ENCODE data around the gene ATP6V0D1.

ATP6V0D1 gene

GRCh38 chr16:67409631-67410030, 71.3 kb downstream of the ATP6V0D1 start:
- H3K4me3 ChIP-seq (ENCODE audit: low read depth, low read length), result no peak overlapping the region

DNA sequence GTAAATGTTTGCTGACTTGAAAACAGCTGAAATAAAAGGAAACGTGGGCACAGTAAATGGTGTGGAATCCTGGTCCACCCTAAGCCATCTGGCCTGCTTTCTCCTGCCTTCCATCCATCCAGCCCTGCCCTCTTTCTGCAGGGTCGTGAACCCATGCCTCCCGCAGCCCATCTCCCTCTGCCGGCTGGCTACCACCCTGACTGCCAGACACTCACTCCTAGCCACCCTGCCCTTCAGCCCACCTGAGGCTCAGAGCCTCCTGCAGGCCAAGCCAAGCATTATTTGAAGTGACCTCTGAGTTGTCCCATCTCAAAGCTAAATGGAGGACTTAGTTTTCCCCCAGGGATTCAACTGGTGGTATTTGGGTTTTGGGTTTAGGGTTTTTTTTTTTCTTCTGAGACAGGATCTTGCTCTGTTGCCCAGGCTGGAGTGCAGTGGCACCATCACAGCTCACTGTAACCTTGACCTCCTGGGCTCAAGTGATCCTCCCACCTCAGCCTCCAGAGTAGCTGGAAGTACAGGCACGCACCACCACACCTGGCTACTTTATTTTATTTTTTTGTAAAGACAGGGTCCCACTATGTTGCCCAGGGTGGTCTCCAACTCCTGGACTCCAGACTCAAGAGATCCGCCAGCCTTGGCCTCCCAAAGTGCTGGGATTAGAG, 73.0 kb downstream of the ATP6V0D1 start:
- H3K4me3 ChIP-seq (ENCODE audit: low read depth, low read length), result no peak overlapping the region

- no peak overlapping the region for H3K4me3 ChIP-seq (ENCODE audit: low read depth, low read length)
Observed at GRCh38 chr16:67407176-67407787, 73.7 kb downstream of the ATP6V0D1 start.

DNA sequence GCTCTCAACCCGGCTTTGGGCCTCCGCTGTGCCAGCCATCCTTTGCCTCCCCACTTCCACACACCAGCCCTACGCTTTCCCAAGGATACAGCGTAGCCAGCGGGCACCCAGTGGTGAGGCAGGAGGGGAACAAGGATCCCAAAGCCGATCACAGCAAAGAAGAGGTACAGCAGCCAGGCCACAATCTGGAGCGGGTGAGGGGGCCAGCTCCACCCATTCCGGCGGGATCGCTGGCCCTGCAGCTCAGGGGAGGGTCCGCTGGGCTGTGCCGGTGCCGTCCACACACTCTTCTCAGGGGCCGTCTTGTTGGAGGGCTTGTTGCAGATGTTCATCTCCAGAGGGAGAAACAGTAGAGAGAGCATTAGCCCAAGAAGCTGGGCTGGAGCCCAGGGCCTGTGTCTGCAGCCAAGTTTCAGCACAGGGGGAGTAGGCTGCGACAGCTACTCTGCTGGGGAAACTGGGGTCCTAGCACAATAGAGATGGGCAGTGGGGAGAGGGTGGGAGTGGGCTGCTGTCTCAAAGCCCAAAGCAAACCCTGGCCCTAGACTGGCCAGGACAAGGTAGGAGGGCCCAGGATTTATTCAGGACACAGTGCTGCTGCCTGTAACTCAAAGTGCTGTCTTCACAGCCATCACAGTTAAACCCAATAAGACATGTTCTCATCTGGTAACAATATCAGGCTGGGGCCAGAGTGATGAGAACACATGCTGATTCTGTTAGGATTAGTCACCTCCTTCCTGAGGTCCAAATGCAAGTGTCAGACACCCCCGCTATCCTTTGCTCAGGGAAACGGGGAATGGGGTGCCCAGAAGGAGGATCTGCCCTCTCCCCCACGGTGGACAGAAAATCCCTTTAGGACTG, 74.6 kb downstream of the ATP6V0D1 start:
- no peak overlapping the region for H3K4me3 ChIP-seq (ENCODE audit: low read depth, low read length)

DNA sequence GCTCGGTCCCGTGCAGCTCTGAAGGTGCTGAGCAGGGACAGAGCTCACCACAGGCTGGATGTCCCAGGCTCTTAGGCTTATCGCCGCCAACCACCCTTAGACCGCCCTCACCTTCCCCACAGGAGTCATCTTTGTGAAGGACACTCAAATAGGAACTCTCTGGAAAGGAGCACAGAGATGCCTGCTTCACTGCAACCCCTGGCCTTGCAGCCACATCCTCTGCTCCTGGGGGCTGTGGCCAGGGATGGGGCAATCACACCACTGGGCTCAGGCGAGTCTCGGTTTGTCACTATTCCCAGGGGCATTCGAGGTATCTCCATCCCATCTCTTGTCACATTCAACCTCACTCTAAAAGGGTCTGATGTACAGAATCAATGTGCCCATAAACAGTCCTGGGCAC, 75.6 kb downstream of the ATP6V0D1 start:
- no peak overlapping the region for H3K4me3 ChIP-seq (ENCODE audit: low read depth, low read length)

- no peak overlapping the region for H3K4me3 ChIP-seq (ENCODE audit: low read depth, low read length)
Observed at GRCh38 chr16:67404740-67405226, 76.2 kb downstream of the ATP6V0D1 start.

- H3K4me3 ChIP-seq (ENCODE audit: low read depth, low read length), result no peak overlapping the region
Observed at GRCh38 chr16:67403976-67404555, 76.9 kb downstream of the ATP6V0D1 start.

DNA sequence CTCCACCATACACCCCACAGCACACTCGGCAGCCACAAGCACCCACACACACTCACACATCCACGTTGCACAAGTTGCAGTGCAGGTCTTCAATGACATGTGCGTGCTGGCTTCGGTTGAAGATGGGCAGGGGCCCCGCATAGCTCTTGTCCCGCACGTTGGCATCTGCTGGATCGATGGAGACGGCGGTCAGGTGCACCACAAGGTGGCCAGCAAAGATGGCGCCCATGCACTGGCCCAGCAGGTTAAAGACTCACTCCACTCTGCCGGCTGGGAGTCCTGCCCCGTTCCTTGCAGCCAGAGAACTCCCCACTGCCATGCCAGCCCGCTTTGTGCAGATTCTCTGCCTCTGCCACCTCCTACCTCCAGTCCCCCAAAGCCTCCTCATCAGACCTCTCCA, 80.1 kb downstream of the ATP6V0D1 start:
- no peak overlapping the region for H3K4me3 ChIP-seq (ENCODE audit: low read depth, low read length)

DNA sequence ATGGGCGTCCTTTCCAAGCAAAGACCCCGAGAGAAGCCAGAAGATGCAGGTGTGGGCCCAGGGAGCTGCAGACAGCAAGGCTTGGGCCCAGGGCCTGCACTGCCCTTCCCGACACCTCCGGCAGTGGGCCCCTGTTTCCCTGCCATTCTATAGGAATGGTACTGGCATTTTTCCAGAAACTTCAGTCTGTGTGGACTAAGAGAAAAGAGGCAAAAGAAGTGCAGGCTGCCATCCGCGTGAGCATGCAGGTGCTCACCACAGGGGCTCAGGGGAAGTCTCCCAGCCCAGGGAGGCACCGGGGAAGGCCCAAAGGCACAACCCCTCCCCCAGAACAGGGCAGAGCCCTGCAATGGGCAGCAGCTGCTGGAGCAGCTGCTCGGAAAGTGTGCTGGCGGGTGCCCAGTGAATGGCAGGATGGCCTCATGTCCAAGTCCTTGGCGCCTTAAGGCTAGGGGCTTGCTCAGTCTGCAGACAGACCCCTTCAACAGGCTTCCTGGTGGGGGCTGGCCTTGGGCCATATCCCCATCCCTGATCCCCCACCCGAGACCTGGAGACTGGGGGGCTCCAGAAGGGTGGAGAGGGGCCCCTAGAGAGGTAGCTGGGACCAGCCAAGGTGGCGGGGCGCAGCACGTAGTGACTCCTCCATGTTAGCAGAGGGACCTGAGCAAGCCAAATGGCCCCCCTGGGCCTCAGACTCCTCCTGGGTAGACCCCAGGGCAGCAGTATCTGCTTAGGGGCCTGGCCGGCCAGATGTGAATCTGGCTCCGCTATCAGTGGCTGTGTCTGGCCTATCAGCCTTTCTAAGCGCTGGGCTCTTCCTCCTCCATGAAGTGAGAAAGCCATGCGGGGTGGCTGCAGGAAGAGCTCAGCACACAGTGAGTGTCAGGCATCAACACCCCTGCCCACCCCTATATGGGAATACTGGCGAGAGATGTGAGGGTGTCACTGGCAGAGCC, 80.9 kb downstream of the ATP6V0D1 start:
- H3K4me3 ChIP-seq (ENCODE audit: low read depth, low read length), result no peak overlapping the region

GRCh38 chr16:67399218-67399733, 81.7 kb downstream of the ATP6V0D1 start:
- no peak overlapping the region for H3K4me3 ChIP-seq (ENCODE audit: low read depth, low read length)

GRCh38 chr16:67398546-67399217, 82.3 kb downstream of the ATP6V0D1 start:
- H3K4me3 ChIP-seq (ENCODE audit: low read depth, low read length), result no peak overlapping the region

DNA sequence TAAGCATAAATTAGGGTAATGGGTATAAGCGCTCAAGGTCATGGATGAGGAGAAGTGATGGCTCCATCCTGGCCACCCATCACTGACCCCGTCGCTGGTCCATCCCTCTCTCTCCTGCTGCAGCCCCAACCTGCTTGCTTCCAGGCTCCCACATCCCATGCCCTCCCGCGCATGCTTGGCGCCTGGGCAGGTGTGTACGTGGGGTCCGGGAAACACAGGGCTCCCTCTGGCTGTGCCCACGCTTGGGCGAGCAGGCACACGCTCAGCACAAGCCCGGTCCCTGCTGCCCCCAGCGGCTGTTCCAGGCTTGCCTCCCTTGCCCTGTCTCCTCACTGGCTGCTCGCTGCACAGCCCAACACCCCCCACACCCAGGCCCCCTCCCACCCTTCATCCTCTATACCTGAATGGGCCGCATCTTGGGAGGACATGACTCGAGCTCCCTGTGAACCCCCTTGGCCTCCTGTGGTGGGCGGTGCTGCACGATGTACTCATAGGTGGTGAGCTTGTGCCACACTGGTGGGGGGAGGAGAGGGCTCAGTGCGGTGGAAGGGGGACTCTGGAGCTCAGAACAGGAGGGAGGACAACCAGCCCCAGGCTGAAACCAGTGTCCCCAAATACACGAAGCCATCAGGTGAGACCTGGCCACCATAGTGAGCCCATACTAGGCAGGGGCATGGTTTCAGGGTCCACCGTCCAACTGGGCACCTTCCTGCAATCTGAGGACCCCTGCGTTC, 83.0 kb downstream of the ATP6V0D1 start:
- H3K4me3 ChIP-seq (ENCODE audit: low read depth, low read length), result no peak overlapping the region

DNA sequence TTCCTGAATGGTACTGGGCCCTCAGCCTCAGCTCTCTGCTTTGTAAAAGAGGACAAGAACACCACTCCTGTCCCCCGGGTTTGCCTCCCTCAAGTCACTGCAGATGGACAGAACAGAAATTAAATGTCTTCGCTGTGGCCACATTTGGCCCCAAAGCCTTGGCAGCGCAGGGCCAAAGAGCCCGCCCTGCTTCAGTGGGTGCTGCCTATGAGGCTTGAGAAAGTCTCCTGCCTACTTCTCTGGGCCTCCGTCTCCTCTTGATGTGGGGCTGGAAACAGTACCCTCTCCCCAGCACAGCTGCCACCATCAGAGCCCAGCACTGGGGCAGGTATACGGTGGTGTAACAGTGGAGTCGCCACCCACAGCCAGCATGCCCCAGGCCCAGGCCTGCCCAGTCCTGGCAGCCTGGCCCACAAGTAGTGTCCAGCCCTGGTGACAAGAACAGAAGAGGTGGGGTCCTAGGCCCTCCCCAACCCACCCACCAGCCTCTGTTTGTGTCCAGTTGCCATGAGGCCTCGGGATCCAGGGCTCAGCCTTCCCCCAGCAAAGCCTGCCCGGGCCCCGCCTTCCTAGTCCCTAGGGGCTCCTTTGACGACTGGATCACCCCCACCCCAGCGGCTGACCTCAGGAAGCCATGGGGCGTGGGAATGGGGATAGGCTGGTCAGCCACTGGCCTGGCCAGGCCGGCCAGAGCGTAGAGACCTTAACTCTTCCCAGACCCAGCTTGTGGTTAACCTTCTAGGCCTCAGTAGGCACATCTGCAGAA, 83.7 kb downstream of the ATP6V0D1 start:
- no peak overlapping the region for H3K4me3 ChIP-seq (ENCODE audit: low read depth, low read length)

- H3K4me3 ChIP-seq (ENCODE audit: low read depth, low read length), result no peak overlapping the region
Observed at GRCh38 chr16:67396159-67397035, 84.6 kb downstream of the ATP6V0D1 start.

- H3K4me3 ChIP-seq (ENCODE audit: low read depth, low read length), result no peak overlapping the region
Observed at GRCh38 chr16:67395458-67396158, 85.3 kb downstream of the ATP6V0D1 start.

DNA sequence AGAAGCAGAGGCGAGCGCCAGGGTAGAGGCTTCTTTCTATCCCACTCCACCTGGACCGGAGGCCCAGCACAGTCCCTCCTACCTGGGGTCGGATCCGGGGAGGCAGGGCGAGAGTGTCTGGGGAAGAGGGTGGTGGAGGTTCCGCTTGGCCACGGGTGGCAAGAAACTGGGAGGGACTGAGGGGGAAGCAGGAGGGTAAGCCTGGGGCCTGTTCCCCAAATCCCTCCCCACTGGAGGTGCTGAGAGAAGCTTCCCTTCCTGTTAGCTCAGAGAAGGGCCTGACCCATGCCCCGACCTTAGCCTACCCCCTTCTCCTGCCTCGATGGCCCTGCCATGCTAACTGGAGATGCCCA, 85.9 kb downstream of the ATP6V0D1 start:
- no peak overlapping the region for H3K4me3 ChIP-seq (ENCODE audit: low read depth, low read length)
